GM12873 (cell line): ENCODE data around the gene TPO.

Experiments used
- TF ChIP-seq, protein P1 (sequence below): IDR thresholded peaks from 2 replicates; pipeline ENCODE4 v1.5.1; 2012; ENCODE audit warnings: low read depth, mild to moderate bottlenecking, moderate library complexity, low read length, control low read depth; ENCODE audit not compliant: insufficient read depth; ENCODE audit errors: missing control alignments

The TPO gene

DNA sequence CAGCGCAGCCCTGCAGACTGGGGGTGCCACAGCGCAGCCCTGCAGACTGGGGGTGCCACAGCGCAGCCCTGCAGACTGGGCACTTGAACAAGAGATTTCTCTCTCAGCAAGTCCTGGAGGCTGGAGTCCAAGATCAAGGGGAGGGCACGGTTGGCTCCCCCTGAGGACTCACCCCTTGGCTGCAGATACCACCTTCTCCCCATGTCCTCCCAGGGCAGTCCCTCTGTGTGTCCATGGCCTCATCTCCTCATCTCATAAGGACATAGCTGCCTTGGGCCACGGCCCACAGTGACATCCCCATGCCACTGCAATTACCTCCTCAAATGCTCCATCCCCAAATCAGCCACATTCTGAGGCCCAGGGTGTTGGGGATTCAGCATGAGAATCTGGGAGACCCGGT is 98.2 kb downstream of the TPO start:
- TF ChIP-seq, protein P1, sequence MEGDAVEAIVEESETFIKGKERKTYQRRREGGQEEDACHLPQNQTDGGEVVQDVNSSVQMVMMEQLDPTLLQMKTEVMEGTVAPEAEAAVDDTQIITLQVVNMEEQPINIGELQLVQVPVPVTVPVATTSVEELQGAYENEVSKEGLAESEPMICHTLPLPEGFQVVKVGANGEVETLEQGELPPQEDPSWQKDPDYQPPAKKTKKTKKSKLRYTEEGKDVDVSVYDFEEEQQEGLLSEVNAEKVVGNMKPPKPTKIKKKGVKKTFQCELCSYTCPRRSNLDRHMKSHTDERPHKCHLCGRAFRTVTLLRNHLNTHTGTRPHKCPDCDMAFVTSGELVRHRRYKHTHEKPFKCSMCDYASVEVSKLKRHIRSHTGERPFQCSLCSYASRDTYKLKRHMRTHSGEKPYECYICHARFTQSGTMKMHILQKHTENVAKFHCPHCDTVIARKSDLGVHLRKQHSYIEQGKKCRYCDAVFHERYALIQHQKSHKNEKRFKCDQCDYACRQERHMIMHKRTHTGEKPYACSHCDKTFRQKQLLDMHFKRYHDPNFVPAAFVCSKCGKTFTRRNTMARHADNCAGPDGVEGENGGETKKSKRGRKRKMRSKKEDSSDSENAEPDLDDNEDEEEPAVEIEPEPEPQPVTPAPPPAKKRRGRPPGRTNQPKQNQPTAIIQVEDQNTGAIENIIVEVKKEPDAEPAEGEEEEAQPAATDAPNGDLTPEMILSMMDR: no peak

DNA sequence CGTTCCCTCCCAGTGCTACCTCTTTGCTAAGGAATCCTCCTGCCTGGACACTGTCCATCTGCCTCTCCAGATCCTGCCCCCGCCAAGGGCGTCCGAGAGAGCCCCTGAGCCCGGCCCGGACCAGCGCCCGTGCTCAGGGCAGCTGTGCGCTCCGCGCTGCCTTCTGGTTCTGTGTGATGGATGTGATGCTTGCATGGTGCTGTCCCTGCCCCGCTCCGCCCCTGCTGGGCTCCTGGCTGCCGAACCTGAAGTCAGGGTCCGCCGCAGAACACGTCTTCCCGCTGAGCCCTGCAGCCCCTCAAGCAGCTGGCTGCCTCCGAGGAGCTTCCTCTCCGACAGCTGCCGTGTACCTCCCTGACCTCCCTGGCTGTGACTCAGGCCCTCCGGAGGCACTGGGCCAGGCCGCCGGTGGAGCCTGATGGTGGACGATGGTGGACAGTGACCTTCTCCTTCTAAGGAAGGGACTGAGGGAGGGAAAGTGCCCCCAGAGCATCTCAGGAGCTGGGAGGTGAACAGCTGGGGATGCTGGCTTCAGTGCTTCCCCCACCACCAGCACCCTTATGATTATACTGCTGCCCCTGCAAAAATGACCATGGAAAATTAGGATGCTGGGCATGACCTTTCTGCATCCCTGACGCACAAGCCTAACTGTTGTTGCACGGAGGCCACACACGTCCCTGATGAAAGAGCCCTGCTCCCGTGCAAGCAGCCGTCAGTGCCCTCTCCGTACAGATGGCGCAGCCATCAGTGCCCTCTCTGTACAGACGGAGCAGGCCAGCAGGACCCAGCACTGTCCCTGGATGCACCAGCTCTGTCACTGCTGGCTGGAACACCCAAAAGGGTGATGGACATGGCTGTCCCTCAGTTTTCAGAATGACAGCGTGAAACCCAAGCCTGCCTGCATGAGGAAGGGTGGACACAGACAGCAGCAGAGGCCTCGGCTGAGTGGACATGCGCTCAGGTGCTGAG is 99.3 kb downstream of the TPO start:
- TF ChIP-seq, protein P1: no peak

DNA sequence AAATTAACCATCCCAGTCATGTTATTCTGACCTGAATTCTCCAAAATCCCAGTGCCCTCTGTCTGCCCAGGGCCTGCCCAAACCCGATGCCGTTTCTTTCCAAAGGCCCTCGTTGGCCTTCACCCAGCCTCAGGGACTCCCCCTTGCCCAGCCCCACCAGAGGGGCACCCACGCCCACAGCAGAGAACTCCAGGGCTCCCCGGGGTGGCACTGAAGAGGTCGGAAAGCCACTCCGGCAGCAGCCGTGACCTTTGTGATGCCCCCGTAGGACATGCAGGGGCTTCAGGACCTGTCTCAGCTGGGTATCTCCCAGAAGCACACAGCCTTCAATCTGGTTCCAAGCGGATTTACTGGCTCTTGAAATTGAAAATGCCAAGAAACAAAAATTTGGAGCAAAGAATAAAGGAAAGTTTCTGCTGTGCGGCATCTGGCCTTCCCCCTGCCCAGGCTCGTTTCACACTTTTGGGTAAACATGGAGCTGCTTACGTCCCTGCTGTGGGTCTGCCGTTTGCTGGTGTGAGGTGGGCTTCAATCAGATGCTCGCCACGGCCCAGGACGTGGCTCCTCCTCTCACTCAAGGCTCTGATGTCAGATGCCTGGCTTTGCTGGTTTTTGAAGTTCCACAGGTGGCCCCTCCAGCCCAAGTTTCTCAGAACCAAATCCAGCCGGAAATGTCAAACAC is 101.3 kb downstream of the TPO start:
- TF ChIP-seq, protein P1: no peak

DNA sequence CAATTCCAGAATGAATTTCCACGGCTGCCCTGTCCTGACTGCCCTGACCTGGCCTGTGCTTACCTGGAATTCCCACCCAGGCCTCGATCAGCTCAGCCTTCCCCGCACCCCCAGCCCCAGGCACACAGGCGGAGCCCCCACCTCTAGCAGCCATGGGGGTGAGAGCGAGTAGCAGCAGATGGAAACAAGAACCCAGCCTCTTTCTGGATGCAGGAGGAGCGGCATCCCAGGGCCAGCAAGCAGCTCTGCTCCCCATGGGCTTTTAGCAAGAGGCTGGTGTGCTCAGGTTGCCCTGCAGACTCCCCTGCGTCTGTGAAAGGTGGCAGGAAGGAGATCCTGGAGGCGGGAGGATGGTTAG is 101.8 kb downstream of the TPO start:
- TF ChIP-seq, protein P1: no peak

DNA sequence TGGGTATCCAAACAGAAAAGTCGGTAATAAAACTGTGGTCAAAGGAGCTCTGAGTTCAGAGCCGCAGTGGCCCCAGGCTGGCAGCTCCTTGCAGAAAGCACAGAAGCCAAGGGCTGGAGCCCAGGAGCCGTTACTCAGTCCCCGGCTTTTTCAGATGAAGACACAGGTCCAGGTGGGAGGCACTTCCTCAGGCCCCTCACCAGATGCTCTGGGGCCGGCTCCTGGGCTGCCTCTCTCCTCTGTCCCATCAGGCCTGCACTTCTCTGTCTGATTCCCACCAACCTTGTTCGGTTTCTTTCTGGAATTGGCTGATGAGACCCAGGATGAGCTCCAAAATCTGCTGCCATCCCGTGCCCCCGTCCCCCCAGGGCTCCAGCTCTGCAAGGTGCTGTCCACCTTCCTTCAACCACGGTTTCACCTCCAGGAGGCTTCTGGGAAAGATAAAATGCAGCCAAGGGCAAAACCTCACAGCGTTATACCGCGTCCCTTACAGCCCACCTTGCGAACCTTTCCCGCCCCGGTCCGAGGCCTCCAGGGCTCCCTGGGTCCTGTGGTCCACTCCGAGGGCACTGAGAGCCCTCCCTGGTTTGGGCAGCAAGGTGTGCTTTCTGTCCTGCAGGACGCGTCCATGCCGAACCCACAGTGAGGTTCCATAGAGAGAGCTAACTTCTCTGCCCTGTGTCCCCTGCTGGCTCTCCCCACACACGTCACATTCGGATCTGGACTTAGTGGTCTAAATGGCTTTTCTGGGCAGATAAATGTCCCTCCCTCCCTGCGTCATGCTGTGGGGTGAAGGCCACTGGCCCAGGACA is 102.9 kb downstream of the TPO start:
- TF ChIP-seq, protein P1: no peak

DNA sequence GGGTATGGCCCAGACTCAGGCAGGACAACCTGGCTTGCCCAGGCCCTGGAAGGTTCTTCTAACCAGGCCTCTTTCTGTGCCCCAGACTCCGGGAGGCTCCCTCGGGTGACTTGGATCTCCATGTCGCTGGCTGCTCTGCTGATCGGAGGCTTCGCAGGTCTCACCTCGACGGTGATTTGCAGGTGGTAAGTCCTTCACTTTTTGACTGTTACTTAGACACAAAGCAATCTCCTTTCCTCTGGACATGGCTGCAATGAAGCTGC is 103.5 kb downstream of the TPO start:
- TF ChIP-seq, protein P1: no peak

DNA sequence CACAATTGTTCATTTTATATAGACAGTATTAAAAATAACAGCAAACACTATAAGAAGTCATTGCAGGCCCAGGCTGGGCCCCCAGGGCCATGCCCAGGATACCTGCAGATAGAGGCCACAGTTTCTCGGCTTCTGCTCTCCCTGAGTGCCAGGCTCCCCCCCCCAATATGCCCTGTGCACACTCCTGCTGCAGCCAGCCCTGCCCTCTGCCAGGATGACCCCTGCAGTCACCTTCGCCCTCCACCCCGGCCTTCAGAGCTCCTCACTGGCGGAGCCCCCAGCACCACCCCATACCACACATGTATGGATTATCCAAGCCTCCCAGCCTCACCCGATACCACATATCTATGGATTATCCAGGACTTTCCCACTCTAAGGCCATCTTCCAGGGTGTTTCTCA is 104.5 kb downstream of the TPO start:
- TF ChIP-seq, protein P1: no peak
